ENCODE results near the gene CBY1. TPM values are rescaled to one million over a fixed set of nuclear protein-coding genes. Genes with fewer than 3 reads are reported as not detected.

CBY1 gene
- total RNA-seq, 4 donors from 2014 or later: 13.6 to 26.0 (median 23.0) TPM

- Histone ChIP-seq H3K36me3 (peaks cover 18 to 22% of the 10 kb centered on the region in 2 donors), H3K27me3 (no peaks in the 10 kb centered on the region), H3K4me3 (replicated peaks in 1 of 3) (no peak overlapping the region), H3K27ac (no peak overlapping the region), H3K4me1 (peaks cover 21 to 23% of the 10 kb centered on the region in 2 donors), H3K9me3 (no peaks in the 10 kb centered on the region)
- WGBS, 2 donors: 91 to 93% methylated on average over 6 of the region's 6 CpGs
- no peak for DNase-seq
- intact Hi-C loops (cut with DNase I): no loop called here
- TF ChIP-seq POLR2A (IDR thresholded peaks at IDR 0.05) (no peak), CTCF (IDR thresholded peaks at IDR 0.05) (no peak)
Observed at GRCh38 chr22:38717244-38717643, 60.8 kb downstream of the CBY1 start.

GRCh38 chr22:38718414-38718813, 62.0 kb downstream of the CBY1 start:
- no peaks in the 10 kb centered on the region for H3K9me3 ChIP-seq
- DNase-seq: peak; percentile 79 to 84
- no peak overlapping the region for H3K4me3 ChIP-seq (replicated peaks in 1 of 3)
- H3K27me3 ChIP-seq: no peaks in the 10 kb centered on the region
- intact Hi-C loops (cut with DNase I): no loop called here
- peaks cover 29 to 34% of the 10 kb centered on the region in 2 donors for H3K36me3 ChIP-seq
- peaks cover 19 to 21% of the 10 kb centered on the region in 2 donors for H3K4me1 ChIP-seq
- 32 to 35% methylated on average over 6 of the region's 6 CpGs for WGBS, 2 donors
- peak overlapping the region; percentile 21 to 69 (median 58) for H3K27ac ChIP-seq
- no peak for TF ChIP-seq POLR2A (IDR thresholded peaks at IDR 0.05)
- peak; percentile 29 to 82 (median 68) for TF ChIP-seq CTCF (IDR thresholded peaks at IDR 0.05)

GRCh38 chr22:38719196-38719595, 62.8 kb downstream of the CBY1 start:
- H3K4me3 ChIP-seq (replicated peaks in 1 of 3): no peak overlapping the region
- H3K27me3 ChIP-seq: no peaks in the 10 kb centered on the region
- peaks cover 35 to 42% of the 10 kb centered on the region in 2 donors for H3K36me3 ChIP-seq
- peaks cover 11 to 15% of the 10 kb centered on the region in 2 donors for H3K4me1 ChIP-seq
- 93 to 95% methylated on average over 6 of the region's 6 CpGs for WGBS, 2 donors
- TF ChIP-seq POLR2A (IDR thresholded peaks at IDR 0.05) (no peak), CTCF (IDR thresholded peaks at IDR 0.05) (no peak)
- H3K9me3 ChIP-seq: no peaks in the 10 kb centered on the region
- intact Hi-C loops (cut with DNase I): no loop called here
- H3K27ac ChIP-seq: peak overlapping the region; percentile 21 to 69 (median 58)
- no peak for DNase-seq

- no peak overlapping the region for H3K27ac ChIP-seq
- DNase-seq: no peak
- intact Hi-C loops (cut with DNase I): no loop called here
- H3K9me3 ChIP-seq: no peaks in the 10 kb centered on the region
- no peak overlapping the region for H3K4me3 ChIP-seq (replicated peaks in 1 of 3)
- H3K27me3 ChIP-seq: no peaks in the 10 kb centered on the region
- peaks cover 39 to 50% of the 10 kb centered on the region in 2 donors for H3K36me3 ChIP-seq
- peaks cover 11 to 15% of the 10 kb centered on the region in 2 donors for H3K4me1 ChIP-seq
- WGBS, 2 donors: 93 to 96% methylated on average over 3 of the region's 3 CpGs
- TF ChIP-seq POLR2A (IDR thresholded peaks at IDR 0.05): no peak
- TF ChIP-seq CTCF (IDR thresholded peaks at IDR 0.05): no peak
Observed at GRCh38 chr22:38720350-38720749, 63.9 kb downstream of the CBY1 start.

GRCh38 chr22:38721551-38721950, 65.1 kb downstream of the CBY1 start:
- Histone ChIP-seq H3K4me1 (peaks cover 11 to 15% of the 10 kb centered on the region in 2 donors), H3K27me3 (no peaks in the 10 kb centered on the region), H3K9me3 (no peaks in the 10 kb centered on the region), H3K4me3 (replicated peaks in 1 of 3) (no peak overlapping the region), H3K36me3 (peaks cover 43 to 55% of the 10 kb centered on the region in 2 donors), H3K27ac (no peak overlapping the region)
- 94 to 95% methylated on average over 7 of the region's 7 CpGs for WGBS, 2 donors
- TF ChIP-seq CTCF (IDR thresholded peaks at IDR 0.05) (no peak), POLR2A (IDR thresholded peaks at IDR 0.05) (no peak)
- no peak for DNase-seq
- intact Hi-C loops (cut with DNase I): no loop called here

Other genes with a start within 250 kb of the CBY1 start
- not detected for gene KCNJ4, start 201.4 kb upstream of the CBY1 start, total RNA-seq
- 10 to 100 TPM in 2 of 4 donors, 1 to 10 TPM in 2; 7.5 to 14.4 (median 11.8) TPM for gene KDELR3, start 188.5 kb upstream of the CBY1 start, total RNA-seq
- gene DDX17, start 150.3 kb upstream of the CBY1 start, total RNA-seq: 1,000 to 10,000 TPM in 1 of 4 donors, 100 to 1,000 TPM in 3; 594 to 1,014 (median 833) TPM
- 10 to 100 TPM in 1 of 4 donors, 1 to 10 TPM in 1, under 1 TPM in 1, not detected in 1; 0.78 to 25.9 (median 1.1) TPM for gene DMC1, start 86.5 kb upstream of the CBY1 start, total RNA-seq
- gene FAM227A, start 246 bp upstream of the CBY1 start, total RNA-seq: 10 to 100 TPM in 3 of 4 donors, 1 to 10 TPM in 1; 8.4 to 12.6 (median 10.4) TPM
- 10 to 100 TPM; 39.4 to 61.3 (median 45.8) TPM for gene TOMM22, start 25.3 kb downstream of the CBY1 start, total RNA-seq
- 10 to 100 TPM; 46.7 to 76.6 (median 62.2) TPM for gene JOSD1, start 44.3 kb downstream of the CBY1 start, total RNA-seq
- 100 to 1,000 TPM in 1 of 4 donors, 10 to 100 TPM in 3; 51.6 to 117 (median 69.6) TPM for gene GTPBP1, start 49.3 kb downstream of the CBY1 start, total RNA-seq
- gene SUN2, start 99.4 kb downstream of the CBY1 start, total RNA-seq: 100 to 1,000 TPM; 137 to 356 (median 153) TPM
- 10 to 100 TPM; 30.9 to 50.0 (median 37.9) TPM for gene DNAL4, start 137.5 kb downstream of the CBY1 start, total RNA-seq
- 1 to 10 TPM; 3.6 to 8.7 (median 4.4) TPM for gene NPTXR, start 187.4 kb downstream of the CBY1 start, total RNA-seq
- 100 to 1,000 TPM in 2 of 4 donors, 10 to 100 TPM in 2; 47.2 to 118 (median 85.0) TPM for gene CBX6, start 215.6 kb downstream of the CBY1 start, total RNA-seq